GM19099 (cell line): ENCODE measurements around the gene CEP68.
A peak's percentile ranks its signal among the peaks of the same experiment; 100 is the strongest.

Experiments used
- POLR2A ChIP-seq: IDR thresholded peaks from 3 replicates; pipeline ENCODE4 v1.6.1; 2011; ENCODE audit warnings: low read depth; ENCODE audit not compliant: insufficient read length; ENCODE audit errors: extremely low read depth

CEP68 gene

GRCh38 chr2:65056215-65057053, at the start of gene CEP68:
TSS of gene CEP68 (plus strand) at chr2:65056416. CDS start at chr2:65069445, 13,029 bp downstream.
- TF ChIP-seq POLR2A, result peak; percentile 68

- TF ChIP-seq POLR2A, result no peak
Observed at GRCh38 chr2:65013776-65014175, 42.4 kb upstream of the CEP68 start.

- TF ChIP-seq POLR2A, result no peak
Observed at GRCh38 chr2:65015731-65016130, 40.5 kb upstream of the CEP68 start.

DNA sequence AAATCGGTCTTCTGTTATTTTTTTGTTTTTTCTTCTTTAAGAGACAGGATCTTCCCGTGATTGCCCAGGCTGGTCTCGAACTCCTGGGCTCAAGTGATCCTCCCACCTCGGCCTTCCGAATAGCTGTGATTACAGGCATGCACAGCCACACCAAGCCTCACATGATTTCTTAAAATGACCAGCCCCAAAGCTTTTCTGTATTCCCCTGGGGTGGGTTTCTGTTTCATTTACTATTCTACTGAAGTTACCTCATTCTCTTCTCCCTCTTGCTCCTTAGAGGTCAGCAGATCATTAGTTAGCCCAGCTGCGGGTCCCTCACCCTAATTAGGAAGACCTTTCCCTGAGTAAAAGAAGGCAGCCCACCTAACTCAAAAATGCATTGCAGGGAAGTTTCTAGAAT, 39.4 kb upstream of the CEP68 start:
- no peak for TF ChIP-seq POLR2A

DNA sequence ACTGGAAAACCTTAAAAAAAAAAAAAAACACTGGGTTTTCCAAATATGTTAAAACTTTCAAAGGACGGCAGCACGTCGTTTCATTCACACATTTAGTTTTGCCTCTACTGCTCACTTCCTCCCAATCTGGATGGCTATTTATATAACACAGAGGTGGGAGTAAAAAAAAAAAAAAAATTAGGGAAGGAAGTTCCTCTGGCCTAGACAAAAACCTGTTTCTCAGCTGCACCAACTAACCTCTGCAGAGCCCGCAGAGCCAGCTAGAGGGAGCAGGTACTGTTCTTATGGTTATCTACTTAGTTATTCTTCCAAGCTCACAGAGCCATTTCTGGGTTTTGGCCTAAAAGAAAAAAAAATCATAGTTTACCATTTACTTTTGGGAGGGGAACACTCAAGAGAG, 38.9 kb upstream of the CEP68 start:
- no peak for TF ChIP-seq POLR2A

DNA sequence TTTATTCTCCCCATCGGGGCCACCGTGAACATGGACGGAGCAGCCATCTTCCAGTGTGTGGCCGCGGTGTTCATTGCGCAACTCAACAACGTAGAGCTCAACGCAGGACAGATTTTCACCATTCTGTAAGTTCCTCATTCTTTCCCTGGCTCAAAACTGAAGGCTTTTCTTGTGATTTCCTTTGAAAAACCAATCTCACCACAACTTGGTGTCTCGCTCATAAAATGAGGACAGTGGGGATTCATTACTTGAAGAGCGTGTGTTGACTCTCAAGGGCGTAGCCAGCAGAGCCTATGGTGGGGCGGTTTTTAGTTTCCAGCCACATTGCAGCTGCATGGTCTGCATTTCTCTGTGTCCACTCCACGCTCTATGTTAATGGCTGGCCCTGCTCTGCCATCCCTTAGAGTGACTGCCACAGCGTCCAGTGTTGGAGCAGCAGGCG, 38.1 kb upstream of the CEP68 start:
- TF ChIP-seq POLR2A, result no peak

- TF ChIP-seq POLR2A, result no peak
Observed at GRCh38 chr2:65019010-65019409, 37.2 kb upstream of the CEP68 start.

DNA sequence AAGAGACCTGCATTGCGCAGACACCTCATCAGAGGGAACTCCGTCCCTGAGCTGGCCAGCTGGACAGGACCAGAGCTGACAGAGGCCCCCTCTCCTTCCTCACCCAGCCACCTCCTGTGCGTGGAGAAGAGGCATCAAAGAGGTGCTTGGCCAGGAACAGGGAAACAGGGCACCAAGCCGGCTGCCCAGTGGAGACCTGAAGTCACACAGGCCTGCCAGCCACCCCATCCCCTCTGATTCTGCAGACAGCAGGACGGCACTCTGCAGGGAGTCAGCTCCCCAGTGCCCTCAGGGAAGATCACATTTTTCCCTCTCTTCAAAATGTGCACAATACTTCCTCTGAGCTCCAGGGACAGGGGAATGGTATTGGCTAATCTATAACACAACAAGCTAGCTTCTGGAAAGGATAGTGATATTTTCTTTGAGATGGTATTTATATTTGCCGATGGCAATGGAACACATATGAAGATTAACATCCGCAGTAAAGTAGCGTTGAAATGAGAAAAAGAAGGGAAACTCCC, 36.5 kb upstream of the CEP68 start:
- TF ChIP-seq POLR2A, result no peak

GRCh38 chr2:65020943-65021528, 35.2 kb upstream of the CEP68 start:
- TF ChIP-seq POLR2A, result no peak

DNA sequence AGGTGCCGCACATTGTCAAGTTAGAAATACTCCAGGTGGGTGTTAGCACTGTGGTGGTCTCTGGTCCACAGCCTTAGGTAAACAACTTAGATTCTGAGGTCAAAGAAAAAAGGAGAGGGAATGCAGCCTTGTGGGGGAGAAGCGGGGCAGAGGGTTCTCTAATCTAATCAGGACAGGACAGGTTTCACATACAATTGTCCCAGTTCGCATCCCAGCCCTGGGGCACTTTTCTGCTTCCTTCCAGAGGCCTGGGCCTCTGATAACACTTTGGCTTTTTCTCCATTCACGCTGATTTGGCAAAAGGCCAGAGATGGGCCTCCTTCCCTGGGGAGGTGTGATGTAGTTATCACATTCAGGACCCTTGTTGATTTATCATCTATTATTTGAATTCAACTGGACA, 34.5 kb upstream of the CEP68 start:
- no peak for TF ChIP-seq POLR2A

- no peak for TF ChIP-seq POLR2A
Observed at GRCh38 chr2:65022189-65022588, 34.0 kb upstream of the CEP68 start.

- no peak for TF ChIP-seq POLR2A
Observed at GRCh38 chr2:65023742-65024141, 32.5 kb upstream of the CEP68 start.

- no peak for TF ChIP-seq POLR2A
Observed at GRCh38 chr2:65024149-65024829, 31.9 kb upstream of the CEP68 start.

GRCh38 chr2:65025453-65026123, 30.6 kb upstream of the CEP68 start:
- no peak for TF ChIP-seq POLR2A

GRCh38 chr2:65026154-65026553, 30.1 kb upstream of the CEP68 start:
- TF ChIP-seq POLR2A, result no peak
